ENCODE data around the gene SCGB3A2. TPM values are rescaled to one million over a fixed set of nuclear protein-coding genes. Genes with fewer than 3 reads are reported as not detected.

SCGB3A2 gene
- polyA plus RNA-seq, 1 of the 3 experiments (the other 2 are of a cell fraction) = not detected

- DNase-seq = no peak
These were observed 46.0 kb upstream of the SCGB3A2 start for GRCh38 chr5:147832541-147832940.

More at GRCh38 chr5:147832541-147832940, 46.0 kb upstream of the SCGB3A2 start:
- Histone ChIP-seq H3K4me2 (no peak overlapping the region), H3K9me3 (no peaks in the 10 kb centered on the region), H3K79me2 (ENCODE audit: insufficient read depth) (no peaks in the 10 kb centered on the region), H3K27ac (ENCODE audit: low read depth in 2 of 2, low read length in 1 of 2) (no peak overlapping the region), H3K9ac (no peak overlapping the region), H2AFZ (ENCODE audit: low read depth) (no peak overlapping the region), H3K4me3 (ENCODE audit: low read depth in 2 of 2, low read length in 1 of 2) (no peak overlapping the region), H4K20me1 (ENCODE audit: insufficient read depth) (no peaks in the 10 kb centered on the region), H3K9me2 (no peaks in the 10 kb centered on the region), H3K4me1 (ENCODE audit: control insufficient read depth in 1 of 2, insufficient read depth in 2 of 2, low read depth in 1 of 2, low read length in 1 of 2) (no peaks in the 10 kb centered on the region; a peak in 1 of 4 replicates), H3F3A (replicated peaks; ENCODE audit: insufficient read depth) (no peaks in the 10 kb centered on the region), H3K36me3 (replicated peaks in 1 of 2; ENCODE audit: control insufficient read depth in 1 of 2, insufficient read depth in 2 of 2, low read length in 1 of 2) (no peaks in the 10 kb centered on the region), H3K27me3 (ENCODE audit: insufficient read depth) (no peaks in the 10 kb centered on the region)
- ChIA-PET POLR2A (no interaction called here), CTCF (interaction anchor here (0.6 to 4.1 kb wide), 4 partner anchors 9 to 205 kb away, joined by 3 to 35 read pairs (median 6); no protein-coding TSS in a partner anchor)
- WGBS (ENCODE audit: low lambda C conversion rate) = 26% methylated on average over 1 of the region's 1 CpG
- TF ChIP-seq EP300 (IDR thresholded peaks at IDR 0.05; ENCODE audit: borderline replicate concordance in 1 of 2, low read depth in 1 of 2, low read length in 1 of 2) (no peak), TCF12 (IDR thresholded peaks at IDR 0.05) (no peak), EZH2phosphoT487 (IDR thresholded peaks at IDR 0.05; ENCODE audit: borderline replicate concordance, low read depth) (no peak), MAX (IDR thresholded peaks at IDR 0.05; ENCODE audit: low read depth) (no peak), TAF1 (IDR thresholded peaks at IDR 0.05; ENCODE audit: borderline replicate concordance, low read depth, low read length) (no peak), NFIC (IDR thresholded peaks at IDR 0.05; ENCODE audit: borderline replicate concordance) (no peak), POLR2AphosphoS5 (IDR thresholded peaks at IDR 0.05; ENCODE audit: low read depth, low read length) (no peak), JUND (IDR thresholded peaks at IDR 0.05) (no peak), RCOR1 (IDR thresholded peaks at IDR 0.05; ENCODE audit: low read length) (no peak), TEAD4 (IDR thresholded peaks at IDR 0.05; ENCODE audit: borderline replicate concordance, insufficient read depth) (no peak), SMC3 (IDR thresholded peaks at IDR 0.05; ENCODE audit: low read depth, low read length) (no peak), FOSL2 (IDR thresholded peaks at IDR 0.05; ENCODE audit: borderline replicate concordance, low read depth) (no peak), RAD21 (IDR thresholded peaks at IDR 0.05; ENCODE audit: low read length) (no peak), CTCF (IDR thresholded peaks at IDR 0.05) (no peak), REST (IDR thresholded peaks at IDR 0.05; ENCODE audit: low read depth, low read length) (no peak), FOXM1 (IDR thresholded peaks at IDR 0.05; ENCODE audit: low read depth) (no peak), NRF1 (IDR thresholded peaks at IDR 0.05; ENCODE audit: low read depth, low read length) (no peak), YY1 (IDR thresholded peaks at IDR 0.05; ENCODE audit: low read depth) (no peak)

All from SK-N-SH (cell line).